GM19372 (cell line): ENCODE data around the gene CLPSL2.
"Not testable (repeated sequence)": the region's sequence is repeated elsewhere in the genome, so short reads cannot be mapped to it uniquely, and the experiment has no call there.

Experiments
- ATAC-seq: cut with Tn5 transposase; IDR thresholded peaks from one replicate; pipeline ENCODE4 v1.9.1; 2021; ENCODE audit warnings: mild to moderate bottlenecking, low read depth, moderate library complexity; ENCODE audit not compliant: unreplicated experiment

The CLPSL2 gene

GRCh38 chr6:35776364-35777215, at the start of gene CLPSL2:
Gene CLPSL2 (plus strand): TSS chr6:35776598. CDS start chr6:35776619, 21 bp downstream.
- no peak for ATAC-seq

- ATAC-seq = peak; percentile 17
Observed at GRCh38 chr6:35727231-35727934, 49.0 kb upstream of the CLPSL2 start.

- peak; percentile 47 for ATAC-seq
Observed at GRCh38 chr6:35727935-35728682, 48.3 kb upstream of the CLPSL2 start.

GRCh38 chr6:35728683-35729678, 47.4 kb upstream of the CLPSL2 start:
- ATAC-seq = no peak

- ATAC-seq = no peak
Observed at GRCh38 chr6:35729722-35730121, 46.7 kb upstream of the CLPSL2 start.

GRCh38 chr6:35730745-35731413, 45.5 kb upstream of the CLPSL2 start:
- no peak for ATAC-seq

GRCh38 chr6:35731414-35731735, 45.0 kb upstream of the CLPSL2 start:
- peak; percentile 37 for ATAC-seq

GRCh38 chr6:35731736-35732532, 44.5 kb upstream of the CLPSL2 start:
- ATAC-seq = peak; percentile 42

GRCh38 chr6:35733633-35734032, 42.8 kb upstream of the CLPSL2 start:
- no peak for ATAC-seq

- ATAC-seq = not testable (repeated sequence)
Observed at GRCh38 chr6:35734319-35734718, 42.1 kb upstream of the CLPSL2 start.

GRCh38 chr6:35735452-35735851, 40.9 kb upstream of the CLPSL2 start:
- ATAC-seq = no peak

GRCh38 chr6:35736253-35736894, 40.0 kb upstream of the CLPSL2 start:
- no peak for ATAC-seq

- no peak for ATAC-seq
Observed at GRCh38 chr6:35736982-35737412, 39.4 kb upstream of the CLPSL2 start, which contains the start of gene ARMC12. Gene ARMC12 (plus strand): TSS chr6:35737032. CDS start chr6:35737109, 77 bp downstream.

- no peak for ATAC-seq
Observed at GRCh38 chr6:35737413-35738211, 38.8 kb upstream of the CLPSL2 start.

- no peak for ATAC-seq
Observed at GRCh38 chr6:35739645-35740524, 36.5 kb upstream of the CLPSL2 start.

GRCh38 chr6:35742842-35743241, 33.6 kb upstream of the CLPSL2 start:
- no peak for ATAC-seq
